GM19099 (cell line): ENCODE measurements around the gene STK32C.

ENCODE experiments used
- POLR2A ChIP-seq: IDR thresholded peaks from 3 replicates; pipeline ENCODE4 v1.6.1; 2011; ENCODE audit warnings: low read depth; ENCODE audit not compliant: insufficient read length; ENCODE audit errors: extremely low read depth

STK32C gene

GRCh38 chr10:132344386-132344785, 36.6 kb upstream of the STK32C start:
- TF ChIP-seq POLR2A: no peak

- TF ChIP-seq POLR2A: no peak
Observed at GRCh38 chr10:132342553-132342952, 34.8 kb upstream of the STK32C start.

- no peak for TF ChIP-seq POLR2A
Observed at GRCh38 chr10:132341781-132342180, 34.0 kb upstream of the STK32C start.

GRCh38 chr10:132341017-132341416, 33.3 kb upstream of the STK32C start:
- TF ChIP-seq POLR2A: no peak

DNA sequence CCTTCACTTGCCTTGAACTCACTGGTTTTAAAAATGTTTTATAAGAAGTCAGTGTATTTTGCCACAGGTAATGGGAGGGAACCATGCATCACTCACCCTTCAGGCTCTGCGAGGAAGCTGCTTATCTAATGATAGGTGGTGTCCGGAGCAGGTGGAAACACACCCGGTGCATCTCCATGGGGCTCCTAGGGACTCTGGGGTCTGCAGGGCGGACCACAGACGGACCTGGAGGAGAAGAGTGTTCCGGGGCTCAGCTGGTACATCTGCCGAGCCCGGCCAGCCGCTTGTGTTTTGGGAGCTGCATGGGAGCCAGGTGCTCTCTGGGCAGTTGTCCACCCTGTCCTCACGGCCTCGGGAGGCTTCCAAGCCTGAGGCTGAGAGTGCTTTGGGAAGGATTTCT, 31.5 kb upstream of the STK32C start:
- TF ChIP-seq POLR2A: no peak

- no peak for TF ChIP-seq POLR2A
Observed at GRCh38 chr10:132338876-132339275, 31.1 kb upstream of the STK32C start.

DNA sequence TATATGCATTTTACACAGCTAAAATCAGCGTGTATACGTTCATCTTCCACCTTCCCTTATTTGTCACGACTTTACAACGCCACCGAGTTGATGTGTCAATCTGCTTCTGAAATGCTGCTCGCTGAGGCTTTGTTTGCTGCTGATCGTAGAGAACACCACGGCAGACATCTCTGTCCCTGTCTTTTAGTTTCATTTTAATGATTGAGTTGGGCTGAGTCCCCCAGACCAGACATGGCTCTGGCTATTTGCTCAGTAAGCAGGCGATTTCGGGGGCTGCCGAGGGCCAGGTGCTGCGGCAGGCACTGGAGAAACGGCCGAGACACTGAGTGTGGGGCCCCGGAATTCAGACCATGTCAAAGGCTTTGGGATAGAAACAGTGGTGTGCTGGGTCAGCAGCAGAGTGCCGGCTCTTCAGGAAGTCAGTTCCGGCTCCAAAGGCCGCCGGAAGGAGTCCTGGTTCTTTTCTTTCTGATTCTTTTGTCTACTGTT, 29.2 kb upstream of the STK32C start:
- peak; percentile 23 for TF ChIP-seq POLR2A

- TF ChIP-seq POLR2A: no peak
Observed at GRCh38 chr10:132336064-132336746, 28.5 kb upstream of the STK32C start.

DNA sequence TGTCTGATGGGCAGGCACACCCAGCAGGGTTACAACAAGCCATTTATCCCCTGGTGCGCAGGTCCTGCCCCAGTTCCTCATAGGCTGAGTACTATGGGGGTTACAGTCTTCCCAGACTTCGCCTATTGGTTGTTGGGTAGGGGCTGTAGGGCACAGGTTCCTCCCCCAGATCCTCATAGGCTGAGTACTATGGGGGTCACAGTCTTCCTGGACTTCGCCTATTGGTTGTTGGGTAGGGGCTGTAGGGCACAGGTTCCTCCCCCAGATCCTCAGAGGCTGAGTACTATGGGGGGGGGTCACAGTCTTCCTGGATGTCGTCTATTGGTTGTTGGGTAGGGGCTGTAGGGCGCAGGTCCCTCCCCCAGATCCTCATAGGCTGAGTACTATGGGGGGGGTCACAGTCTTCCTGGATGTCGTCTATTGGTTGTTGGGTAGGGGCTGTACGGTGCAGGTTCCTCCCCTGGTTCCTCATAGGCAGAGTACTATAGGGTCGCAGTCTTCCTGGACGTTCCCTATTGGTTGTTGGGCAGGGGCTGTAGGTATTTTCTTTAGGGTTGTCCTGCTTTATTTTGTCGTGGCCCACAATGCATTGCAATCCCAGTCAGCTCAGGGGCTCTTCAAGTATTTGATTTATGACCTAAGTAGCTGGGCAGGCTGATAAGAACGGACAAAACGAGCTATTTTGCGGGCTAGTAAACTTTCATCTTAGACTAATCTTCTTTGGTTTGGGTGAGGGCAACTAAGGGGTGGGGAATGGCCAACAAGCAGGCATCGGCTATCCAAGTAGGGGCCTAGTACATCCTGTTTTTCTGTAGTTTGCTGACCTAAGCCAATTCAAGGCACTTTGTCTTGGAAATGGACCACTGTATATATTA, 27.7 kb upstream of the STK32C start:
- no peak for TF ChIP-seq POLR2A

- no peak for TF ChIP-seq POLR2A
Observed at GRCh38 chr10:132334631-132335188, 27.0 kb upstream of the STK32C start.

DNA sequence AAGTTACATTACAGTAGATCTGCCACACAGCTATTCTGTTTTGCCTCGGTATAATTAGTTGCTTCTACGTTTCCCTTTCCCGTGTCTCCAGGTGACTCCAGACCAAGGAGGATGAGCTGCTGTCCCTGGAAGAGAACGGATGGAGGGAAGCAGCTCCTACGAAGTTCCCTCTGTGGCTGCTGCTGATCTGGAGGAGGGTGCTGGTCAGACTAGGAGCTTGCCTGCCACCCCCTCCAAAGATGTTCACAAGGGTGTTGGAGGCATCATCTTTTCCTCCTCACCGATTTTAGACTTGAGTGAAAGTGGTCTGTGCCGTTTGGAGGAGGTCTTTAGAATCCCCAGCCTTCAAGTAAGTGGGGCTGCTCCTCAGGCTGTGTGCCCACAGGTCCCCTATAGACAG, 25.6 kb upstream of the STK32C start:
- TF ChIP-seq POLR2A: no peak

DNA sequence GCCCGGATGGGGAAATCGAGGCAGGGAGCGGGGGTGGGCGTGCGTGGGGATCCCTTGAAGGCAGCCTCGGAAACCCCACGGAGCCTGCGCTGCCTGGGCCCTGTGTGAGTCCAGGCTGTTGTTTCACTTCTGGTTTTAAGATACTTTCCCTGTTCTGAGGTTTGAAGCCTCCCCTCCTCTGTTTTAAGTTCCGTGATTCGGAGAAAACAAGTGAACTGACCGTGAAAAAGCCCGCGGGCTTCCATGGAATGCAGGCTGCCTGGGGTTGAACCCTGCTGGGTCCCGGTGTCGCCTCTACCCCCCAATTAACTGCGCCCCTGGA, 24.6 kb upstream of the STK32C start:
- TF ChIP-seq POLR2A: no peak

DNA sequence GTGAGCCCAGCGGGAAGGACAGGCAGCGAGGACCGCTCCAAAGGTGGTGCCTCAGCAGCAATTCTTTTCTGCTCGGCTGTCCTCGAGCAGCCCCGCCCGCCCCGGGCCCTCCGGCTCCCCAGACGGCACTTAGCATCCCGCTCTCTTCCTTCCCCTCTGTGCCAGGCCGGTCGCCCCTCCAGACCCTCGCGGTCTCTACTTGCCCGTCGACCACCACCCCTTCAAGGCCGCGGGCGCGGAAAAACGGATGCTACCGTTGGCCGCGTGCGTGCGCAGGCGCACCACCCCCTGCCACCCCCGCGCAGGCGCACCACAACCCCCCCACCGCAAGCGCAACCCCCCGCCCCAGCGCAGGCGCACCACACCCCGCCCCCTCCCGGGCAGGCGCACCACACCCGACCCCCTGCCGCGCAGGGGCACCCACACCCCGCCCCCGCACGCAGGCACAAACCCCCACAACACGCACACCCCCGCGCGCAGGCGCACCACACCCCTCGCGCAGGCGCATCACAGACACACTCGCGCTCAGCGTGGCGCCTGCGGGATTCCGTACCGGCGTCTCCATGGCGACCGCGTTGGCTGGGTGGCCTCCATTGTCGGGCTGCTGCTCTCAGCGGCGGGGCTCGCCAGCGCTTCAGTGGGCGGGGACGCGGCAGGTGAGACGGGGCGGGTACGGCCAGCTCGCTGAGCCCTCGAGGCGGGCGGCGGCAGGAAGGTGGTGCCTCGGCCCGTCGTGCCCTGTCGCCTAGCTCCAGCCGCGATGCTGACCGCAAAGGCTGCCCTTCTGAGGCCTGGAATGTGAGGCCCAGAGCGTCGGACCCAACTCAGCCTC, 24.1 kb upstream of the STK32C start, which contains the start of gene LRRC27:
TSS of gene LRRC27 (plus strand) at position 593 of the 832 bp plus-strand sequence. CDS start 1,332 bp downstream, outside the sequence.
- TF ChIP-seq POLR2A: peak; percentile 67

- TF ChIP-seq POLR2A: no peak
Observed at GRCh38 chr10:132330486-132330833, 22.7 kb upstream of the STK32C start.
